HG02970 (cell line): ENCODE results near the gene NTSR2.

ENCODE experiments used
- ATAC-seq: cut with Tn5 transposase; IDR thresholded peaks from one replicate; pipeline ENCODE4 v1.9.1; 2021; ENCODE audit warnings: mild to moderate bottlenecking, moderate library complexity, moderate number of reproducible peaks; ENCODE audit not compliant: unreplicated experiment, low FRiP score

Gene NTSR2, protein sequence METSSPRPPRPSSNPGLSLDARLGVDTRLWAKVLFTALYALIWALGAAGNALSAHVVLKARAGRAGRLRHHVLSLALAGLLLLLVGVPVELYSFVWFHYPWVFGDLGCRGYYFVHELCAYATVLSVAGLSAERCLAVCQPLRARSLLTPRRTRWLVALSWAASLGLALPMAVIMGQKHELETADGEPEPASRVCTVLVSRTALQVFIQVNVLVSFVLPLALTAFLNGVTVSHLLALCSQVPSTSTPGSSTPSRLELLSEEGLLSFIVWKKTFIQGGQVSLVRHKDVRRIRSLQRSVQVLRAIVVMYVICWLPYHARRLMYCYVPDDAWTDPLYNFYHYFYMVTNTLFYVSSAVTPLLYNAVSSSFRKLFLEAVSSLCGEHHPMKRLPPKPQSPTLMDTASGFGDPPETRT

DNA sequence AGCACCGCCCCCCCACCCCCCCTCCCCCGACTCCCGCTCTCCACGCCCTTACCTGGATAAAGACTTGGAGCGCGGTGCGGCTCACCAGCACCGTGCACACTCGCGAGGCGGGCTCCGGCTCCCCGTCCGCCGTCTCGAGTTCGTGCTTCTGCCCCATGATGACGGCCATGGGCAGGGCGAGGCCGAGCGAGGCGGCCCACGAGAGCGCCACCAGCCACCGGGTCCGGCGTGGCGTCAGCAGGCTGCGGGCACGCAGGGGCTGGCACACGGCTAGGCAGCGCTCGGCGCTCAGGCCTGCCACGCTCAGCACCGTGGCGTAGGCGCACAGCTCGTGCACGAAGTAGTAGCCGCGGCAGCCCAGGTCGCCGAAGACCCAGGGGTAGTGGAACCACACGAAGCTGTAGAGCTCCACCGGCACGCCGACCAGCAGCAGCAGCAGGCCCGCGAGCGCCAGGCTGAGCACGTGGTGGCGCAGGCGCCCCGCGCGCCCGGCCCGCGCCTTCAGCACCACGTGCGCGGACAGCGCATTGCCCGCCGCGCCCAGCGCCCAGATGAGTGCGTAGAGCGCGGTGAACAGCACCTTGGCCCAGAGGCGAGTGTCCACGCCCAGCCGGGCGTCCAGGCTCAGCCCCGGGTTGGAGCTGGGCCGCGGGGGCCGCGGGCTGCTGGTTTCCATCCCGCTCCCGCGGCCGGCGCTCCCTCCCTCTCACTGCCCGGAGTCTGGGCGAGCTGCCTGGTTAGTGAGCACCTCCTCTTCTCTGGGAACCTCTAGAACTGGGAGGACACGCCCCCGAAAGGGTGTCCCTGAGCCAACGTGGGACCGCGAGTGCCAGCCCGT lies at the start of gene NTSR2:
Gene NTSR2 (minus strand): TSS at position 742 of the 838 bp plus-strand sequence. CDS start 66 bp downstream, at position 676.
- no peak for ATAC-seq

DNA sequence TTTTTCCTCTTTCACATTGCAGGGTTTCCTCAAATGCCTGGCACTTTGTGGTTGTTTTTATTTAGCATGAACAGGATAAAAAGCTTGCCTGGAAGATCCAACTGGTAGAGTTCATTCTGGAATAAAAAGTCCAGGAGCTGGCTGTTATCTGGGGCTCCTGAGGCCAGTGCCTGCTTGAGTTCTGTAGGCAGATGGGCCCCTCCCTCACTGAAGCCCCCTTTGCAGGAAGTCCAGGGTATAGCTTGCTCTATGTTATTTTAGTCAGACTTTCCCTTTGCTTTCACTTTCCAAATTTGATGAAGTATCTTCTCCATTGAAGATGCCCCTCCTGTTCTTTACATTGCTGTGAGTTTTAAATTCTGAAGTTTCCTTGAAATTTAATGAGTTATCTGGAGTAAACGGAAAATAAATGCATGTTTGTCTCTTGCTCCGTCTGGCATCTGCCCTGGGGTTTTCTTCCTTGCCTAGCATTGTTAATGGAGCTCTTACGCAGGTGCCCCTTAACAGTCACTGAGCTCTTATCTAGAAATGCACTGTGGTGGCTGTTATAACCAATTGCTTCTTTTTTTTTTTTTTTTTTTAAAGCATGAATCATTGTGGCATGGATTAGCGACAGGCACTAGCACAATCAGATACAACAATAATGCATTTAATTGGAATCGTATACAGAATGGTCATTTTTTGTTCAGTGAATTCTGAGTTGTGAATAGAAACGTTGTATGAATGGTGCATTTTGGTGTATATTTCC lies 49.4 kb upstream of the NTSR2 start:
- ATAC-seq = no peak

GRCh38 chr2:11718606-11719005 lies 48.6 kb upstream of the NTSR2 start:
- ATAC-seq = no peak

- no peak for ATAC-seq
Observed at GRCh38 chr2:11717623-11718022, 47.6 kb upstream of the NTSR2 start.

DNA sequence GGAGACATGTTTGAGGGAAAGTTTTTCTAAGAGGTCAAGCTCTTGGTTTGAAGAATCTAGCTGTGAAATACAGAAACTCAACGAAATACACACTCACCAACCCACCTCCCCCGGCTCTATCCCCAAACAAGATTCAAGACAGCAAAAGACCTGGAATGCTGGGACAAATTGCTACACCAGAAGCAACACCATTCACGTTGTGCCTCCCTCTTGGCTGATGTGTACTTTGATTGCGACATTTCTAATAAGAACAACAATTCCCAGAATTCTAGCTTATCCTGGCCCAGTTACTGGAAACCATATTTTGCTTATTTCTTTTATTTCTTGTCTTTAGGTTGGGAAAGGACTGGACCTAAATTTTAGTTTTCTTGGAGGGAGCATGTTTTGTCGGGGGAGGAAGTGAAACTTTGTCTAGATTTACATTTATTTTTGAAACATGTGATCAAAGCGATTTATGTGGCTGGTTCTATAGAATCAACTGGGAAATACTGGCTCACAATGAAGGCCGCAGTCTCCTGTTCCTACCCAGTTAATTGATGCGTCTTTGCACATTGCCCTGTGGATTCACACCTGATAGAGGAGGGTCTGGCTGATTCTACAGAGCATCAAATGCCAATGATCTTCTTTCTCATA lies 46.8 kb upstream of the NTSR2 start:
- ATAC-seq = no peak

GRCh38 chr2:11715987-11716652 lies 46.1 kb upstream of the NTSR2 start:
- no peak for ATAC-seq

DNA sequence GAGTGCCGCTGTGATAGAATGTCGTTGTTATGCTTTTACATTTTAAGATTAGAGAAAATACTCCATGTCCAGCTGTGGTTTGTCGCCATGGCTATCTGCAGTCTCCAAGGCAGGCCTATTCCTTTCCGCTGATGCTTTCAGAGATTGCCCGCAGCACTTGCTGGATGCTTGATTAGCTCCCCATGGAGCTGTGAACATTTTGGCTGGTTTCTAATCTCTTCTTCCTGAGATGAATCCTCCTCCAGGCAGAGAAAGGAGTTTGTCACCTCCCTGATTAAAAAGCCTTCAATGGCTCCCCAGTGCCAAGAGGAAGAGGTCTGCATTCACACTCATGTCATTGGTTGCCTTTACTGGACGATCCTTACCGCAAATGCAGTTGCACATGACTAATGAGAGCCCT lies 43.8 kb upstream of the NTSR2 start:
- ATAC-seq = no peak

- ATAC-seq = no peak
Observed at GRCh38 chr2:11712866-11713265, 42.9 kb upstream of the NTSR2 start.

- ATAC-seq = no peak
Observed at GRCh38 chr2:11711751-11712150, 41.8 kb upstream of the NTSR2 start.

DNA sequence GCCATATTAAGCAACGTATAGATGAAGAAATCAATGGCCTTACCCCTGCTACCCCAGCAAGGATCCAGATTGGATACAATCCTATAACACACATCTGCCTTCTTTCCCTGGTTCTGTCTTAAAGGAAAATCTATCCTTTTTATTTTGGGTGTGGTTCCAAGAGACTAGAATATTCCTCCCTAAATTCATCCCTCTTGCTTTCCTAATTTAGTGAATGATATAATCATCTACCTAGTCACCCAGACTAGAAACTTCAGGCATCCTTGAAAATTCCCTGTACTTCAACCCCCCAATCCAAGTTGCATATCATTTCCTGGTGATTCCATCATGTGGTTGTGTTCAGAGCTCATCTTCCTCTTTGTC lies 41.3 kb upstream of the NTSR2 start:
- no peak for ATAC-seq

DNA sequence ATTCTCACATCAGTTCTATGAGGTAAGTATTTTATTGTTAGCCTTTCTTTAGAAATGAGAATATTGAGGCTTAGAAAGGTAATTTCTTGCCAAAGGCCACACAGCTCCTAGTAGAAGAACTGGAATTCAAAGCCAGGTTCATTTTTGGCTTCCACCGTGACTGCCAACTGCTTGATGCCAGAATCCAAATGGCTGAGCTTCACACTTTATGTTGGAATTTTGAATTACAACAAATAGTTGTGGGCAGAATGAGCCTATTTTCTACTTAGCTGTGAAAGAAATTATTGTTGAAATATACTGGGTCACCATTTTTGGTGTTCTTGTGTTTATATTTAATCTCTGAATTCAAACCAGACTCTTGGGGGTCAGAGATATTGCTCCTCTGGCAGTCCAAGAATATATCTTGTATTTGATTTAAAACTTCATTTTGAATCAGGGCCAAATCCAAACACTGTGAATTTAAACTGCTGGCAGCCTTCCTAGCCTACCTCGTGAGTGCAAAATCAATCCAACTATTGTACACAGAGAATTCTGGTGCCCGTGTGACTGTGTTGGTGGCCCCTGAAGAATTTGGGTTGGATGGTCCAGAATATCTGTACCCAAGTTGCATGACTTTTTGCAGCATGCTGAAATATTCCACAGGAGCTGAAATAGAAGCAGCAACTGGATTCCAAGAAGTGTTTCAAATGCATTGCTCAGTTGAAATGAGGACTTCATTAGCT lies 40.8 kb upstream of the NTSR2 start:
- no peak for ATAC-seq

GRCh38 chr2:11710210-11710609 lies 40.2 kb upstream of the NTSR2 start:
- no peak for ATAC-seq

GRCh38 chr2:11709293-11709692 lies 39.3 kb upstream of the NTSR2 start:
- ATAC-seq = no peak

DNA sequence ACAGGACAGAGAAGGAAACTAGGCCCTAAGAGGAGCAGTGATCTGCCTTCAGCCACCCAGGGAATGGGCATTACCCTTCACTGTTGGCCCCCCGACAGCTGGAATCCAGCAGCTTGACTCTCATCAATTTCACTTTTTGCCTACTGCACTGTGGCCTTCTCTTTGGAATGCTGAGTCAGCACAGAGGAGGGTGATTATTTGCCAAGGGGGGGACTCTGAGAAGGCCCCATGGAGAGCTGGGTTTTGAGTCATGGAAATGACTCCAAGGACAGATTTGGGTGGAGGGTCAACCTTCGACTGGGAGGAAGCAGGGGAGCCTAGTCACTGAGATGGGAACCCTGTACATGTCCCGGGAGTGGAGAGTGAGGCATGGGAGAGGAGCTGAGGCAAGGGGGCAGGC lies 38.1 kb upstream of the NTSR2 start:
- no peak for ATAC-seq

GRCh38 chr2:11705711-11706110 lies 35.7 kb upstream of the NTSR2 start:
- no peak for ATAC-seq

DNA sequence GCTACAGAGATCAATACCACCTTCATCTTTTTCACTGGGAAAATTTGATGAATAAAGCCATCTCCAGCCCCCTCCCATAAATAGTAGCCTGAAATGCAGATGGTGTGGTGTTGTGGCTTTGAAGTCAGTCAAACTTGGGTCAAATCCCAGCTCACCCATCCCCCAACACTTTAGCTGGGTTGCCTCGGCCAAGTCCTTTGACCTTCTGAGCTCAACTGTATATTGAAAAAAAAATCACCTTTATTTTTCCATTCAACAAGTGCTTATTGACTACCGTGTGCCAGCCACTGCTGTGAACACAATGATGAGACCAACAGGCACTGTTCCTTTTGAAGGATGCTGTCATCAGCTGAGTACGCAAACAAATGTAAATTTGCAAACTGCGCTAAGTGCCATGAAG lies 35.1 kb upstream of the NTSR2 start:
- ATAC-seq = no peak

DNA sequence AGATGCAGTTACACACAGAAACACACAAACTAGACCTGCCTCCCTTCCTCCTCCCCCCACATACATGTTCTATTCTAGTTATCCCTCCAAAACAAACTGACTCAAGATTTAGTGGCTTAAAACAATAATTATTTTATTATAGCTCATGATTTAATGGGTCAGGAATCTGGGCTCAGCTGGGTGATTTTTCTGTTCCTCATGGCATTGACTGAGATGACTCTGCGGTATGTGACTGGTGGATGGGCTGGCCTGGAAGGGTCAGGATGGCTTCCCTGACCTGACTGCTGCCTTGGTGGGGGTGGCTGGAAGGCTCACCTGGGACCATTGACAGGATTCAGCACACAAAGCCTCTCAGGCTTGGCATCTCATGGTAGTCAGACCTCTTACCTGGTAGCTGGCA lies 33.7 kb upstream of the NTSR2 start:
- ATAC-seq = no peak

DNA sequence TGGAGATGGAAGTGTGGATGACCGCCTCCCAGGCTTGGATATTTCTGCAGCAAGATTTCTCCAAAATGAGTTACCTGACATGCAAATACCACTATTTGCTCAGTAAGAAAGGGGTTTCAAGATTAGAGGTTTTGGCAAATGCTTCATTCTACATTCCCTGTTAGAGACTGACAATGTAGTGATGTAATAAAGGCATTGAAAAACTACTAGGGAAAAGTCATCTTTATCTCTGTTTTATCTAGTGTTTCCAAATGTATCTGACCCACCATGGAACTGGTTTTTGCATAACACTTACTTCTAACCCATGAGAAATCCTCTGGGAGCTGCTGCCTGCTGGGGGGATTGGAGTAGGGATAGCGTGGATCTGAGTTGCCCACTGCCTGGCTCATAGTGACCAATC lies 33.0 kb upstream of the NTSR2 start:
- ATAC-seq = no peak

DNA sequence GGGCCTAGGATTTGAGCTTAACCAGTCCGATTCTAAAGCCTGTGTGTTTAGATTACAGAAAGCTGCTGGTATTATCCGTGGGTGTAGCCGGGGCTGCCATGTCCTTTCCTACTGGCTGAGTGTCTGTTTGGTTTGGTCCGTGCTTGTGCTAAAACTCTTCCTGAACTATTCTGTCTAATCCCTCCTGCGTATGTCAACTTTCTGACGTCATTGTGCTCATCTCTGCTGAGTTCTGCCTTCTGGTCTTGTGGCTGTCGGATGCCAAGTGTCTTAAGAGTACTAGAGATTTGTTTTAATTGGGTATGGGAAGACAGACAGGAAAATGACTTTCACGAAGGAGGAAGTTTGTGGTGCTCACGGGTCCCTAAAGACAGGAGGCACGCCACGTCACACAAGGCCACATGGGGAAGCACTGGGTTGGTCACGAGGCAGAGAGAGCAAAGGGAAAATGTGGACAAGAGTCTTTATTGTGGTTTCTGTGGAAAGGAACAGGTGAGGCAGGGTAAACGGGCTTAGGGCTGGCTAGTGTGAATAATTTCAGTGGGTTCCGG lies 31.8 kb upstream of the NTSR2 start:
- no peak for ATAC-seq
